Measurements from ENCODE around the gene TTBK1.

The TTBK1 gene

GRCh38 chr6:43273707-43274106 is 30.4 kb downstream of the TTBK1 start:
- no peak for DNase-seq (ENCODE audit: low spot score)

DNA sequence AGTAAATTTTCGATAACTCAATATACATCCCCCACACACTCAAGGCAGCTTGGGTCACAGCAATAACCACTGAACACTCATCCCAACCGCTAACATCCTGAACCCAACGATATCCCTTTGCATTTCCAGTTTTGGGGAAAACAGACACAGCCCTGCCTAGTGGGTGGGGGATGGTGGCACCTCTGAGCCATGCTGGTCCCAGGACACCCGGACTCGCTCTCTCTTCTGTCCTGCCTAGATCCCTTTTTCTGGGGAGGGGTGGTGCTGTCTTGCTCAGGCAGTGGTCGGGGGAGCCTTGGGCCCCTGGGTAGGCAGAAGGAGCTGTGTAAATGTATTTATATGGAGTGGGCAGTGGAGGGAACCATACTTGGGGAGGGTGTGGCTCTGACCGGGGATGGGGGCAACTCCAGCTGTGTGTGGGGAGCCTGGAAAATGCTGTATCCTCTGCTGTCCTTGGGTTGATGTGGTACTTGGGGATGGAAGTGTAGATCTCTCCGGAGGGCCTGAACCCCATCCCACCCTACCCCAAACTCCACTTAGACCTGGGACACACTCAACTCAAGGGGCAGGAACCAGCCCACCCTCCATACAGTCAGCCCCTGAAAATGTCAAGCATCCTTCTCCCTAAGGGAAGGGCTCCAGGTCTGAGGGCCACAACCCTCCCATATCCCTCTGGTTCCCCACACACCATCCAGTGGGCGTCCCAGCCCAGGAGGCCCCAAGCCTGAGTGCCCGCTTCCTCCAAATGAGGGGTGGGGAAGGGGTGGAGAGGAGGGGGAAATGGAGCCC is 31.0 kb downstream of the TTBK1 start:
- DNase-seq (ENCODE audit: low spot score), result no peak

DNA sequence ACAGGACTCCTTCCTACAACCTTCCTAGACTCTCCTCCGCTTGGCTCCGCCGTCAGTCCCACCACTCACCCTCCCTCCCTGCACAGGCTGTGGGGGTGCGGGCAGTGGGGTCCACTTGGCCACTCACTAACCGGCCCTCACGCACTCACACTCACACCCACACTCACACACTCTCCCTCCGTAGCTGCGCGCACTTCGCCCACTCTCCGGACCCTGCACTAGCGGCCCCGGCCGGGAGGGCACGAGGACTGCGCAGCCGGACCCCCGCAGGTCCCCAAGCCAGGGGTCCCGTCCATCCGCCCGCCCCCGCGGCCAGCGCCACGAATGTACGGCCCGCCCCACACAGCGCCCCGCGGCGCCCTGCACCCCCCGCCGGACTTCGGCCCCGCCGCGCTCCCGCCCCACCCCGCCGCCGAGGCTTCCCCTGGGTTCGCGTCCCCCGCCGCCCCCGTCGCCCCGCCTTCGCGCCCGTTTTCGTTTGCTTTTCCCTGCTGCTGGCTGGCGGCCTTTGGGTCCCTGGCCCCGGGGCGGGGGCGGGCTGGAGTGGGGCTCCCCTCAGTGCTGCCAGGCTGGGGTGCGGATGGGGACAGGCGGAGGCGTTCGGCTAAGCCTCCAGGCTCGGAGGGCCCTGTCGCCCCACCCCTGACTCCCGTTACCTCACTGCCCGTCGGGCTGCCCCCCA is 31.8 kb downstream of the TTBK1 start:
- peak; percentile 62 for DNase-seq (ENCODE audit: low spot score)

GRCh38 chr6:43275801-43276576 is 32.7 kb downstream of the TTBK1 start:
- no peak for DNase-seq (ENCODE audit: low spot score)

GRCh38 chr6:43276577-43277305 is 33.5 kb downstream of the TTBK1 start:
- no peak for DNase-seq (ENCODE audit: low spot score)

DNA sequence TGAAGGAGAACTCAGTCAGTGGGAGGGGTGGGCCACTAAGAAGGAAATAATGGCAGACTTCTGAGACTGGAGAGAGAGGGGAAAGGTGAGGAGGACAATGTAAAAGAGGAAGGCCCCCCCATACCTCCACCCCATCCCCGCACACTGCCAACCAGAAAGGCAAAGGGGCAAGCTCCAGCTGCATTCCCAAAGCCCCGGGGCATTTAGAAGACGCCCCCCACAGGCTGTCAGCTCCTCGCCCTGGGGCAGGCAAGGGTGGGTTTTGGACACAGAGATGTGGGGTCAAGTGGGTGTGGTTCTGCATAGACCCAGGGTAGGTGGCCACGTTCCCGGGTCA is 34.0 kb downstream of the TTBK1 start:
- no peak for DNase-seq (ENCODE audit: low spot score)

- DNase-seq (ENCODE audit: low spot score), result no peak
Measured at GRCh38 chr6:43277643-43278523, 34.6 kb downstream of the TTBK1 start.

DNA sequence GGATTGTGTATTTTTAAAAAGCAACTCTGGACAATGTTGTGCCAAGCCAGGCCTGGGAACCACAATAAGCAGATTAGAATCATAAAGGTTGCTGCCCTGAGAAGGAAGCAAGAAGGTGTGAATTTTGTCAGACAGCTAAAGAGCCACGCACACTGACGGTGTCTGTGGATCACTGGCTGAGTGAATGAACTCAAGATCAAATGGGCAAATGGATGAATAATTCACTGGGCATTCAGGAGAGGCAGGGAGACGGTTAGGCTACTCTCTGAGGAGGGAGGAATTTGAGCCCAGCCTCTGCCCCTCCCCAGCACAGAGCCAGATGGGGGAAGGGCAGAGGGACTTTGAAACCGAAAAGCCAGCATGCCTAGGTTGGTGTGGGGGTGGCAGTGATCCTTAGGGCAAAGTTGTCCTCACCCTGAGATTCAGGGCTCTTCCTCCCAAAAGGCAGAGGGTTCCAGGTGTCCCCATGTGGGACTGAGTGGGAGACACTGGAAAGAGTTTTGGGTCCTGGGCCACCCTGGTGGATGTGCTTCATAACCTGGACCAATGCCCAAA is 35.3 kb downstream of the TTBK1 start:
- peak; percentile 63 for DNase-seq (ENCODE audit: low spot score)

GRCh38 chr6:43280234-43280633 is 37.0 kb downstream of the TTBK1 start:
- no peak for DNase-seq (ENCODE audit: low spot score)

DNA sequence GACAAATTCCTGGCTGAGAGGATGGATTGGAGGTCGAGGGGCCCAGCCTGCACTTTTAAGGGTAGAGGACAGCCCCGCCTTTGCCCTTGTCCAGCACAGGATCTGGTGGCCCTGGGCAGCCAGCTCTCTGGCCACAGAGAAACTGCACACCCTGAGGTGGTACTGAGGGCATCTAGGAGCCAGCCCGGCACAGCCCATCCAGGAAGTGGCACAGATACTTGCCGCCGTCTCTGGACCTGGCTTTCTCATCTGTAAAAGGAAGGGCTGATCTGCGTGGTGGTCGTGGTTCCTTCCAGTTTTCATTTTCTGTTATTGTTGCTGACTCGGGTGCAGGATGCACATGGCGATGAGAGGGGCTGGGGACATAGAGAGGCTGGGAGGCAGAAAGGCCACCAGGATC is 38.8 kb downstream of the TTBK1 start:
- DNase-seq (ENCODE audit: low spot score), result no peak

DNA sequence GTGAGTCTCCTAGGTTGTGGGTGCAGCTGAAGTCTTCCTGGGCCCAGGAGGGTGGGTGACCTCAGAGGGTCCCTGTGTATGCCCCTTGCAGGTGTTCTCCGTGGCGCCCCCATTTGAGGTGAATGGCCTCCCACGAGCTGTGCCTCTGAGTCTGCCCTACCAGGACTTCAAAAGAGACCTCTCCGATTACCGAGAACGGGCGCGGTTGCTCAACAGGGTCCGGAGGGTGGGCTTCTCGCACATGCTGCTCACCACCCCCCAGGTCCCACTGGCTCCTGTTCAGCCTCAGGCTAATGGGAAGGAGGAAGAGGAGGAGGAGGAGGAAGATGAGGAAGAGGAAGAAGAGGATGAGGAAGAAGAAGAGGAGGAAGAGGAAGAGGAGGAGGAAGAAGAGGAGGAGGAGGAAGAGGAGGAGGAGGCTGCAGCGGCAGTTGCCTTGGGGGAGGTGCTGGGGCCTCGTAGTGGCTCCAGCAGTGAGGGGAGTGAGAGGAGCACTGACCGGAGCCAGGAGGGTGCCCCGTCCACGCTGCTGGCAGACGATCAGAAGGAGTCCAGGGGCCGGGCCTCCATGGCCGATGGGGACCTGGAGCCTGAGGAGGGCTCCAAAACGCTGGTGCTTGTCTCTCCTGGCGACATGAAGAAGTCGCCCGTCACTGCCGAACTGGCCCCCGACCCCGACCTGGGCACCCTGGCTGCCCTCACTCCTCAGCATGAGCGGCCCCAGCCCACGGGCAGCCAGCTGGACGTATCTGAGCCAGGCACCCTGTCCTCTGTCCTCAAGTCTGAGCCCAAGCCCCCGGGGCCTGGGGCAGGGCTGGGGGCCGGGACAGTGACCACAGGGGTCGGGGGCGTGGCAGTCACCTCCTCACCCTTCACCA is 39.6 kb downstream of the TTBK1 start:
- DNase-seq (ENCODE audit: low spot score), result no peak

DNA sequence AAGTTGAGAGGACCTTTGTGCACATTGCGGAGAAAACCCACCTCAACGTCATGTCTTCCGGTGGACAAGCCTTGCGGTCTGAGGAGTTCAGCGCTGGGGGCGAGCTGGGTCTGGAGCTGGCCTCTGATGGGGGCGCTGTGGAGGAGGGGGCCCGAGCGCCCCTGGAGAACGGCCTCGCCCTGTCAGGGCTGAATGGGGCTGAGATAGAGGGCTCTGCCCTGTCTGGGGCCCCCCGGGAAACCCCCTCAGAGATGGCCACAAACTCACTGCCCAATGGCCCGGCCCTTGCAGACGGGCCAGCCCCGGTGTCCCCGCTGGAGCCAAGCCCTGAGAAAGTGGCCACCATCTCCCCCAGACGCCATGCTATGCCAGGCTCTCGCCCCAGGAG is 40.2 kb downstream of the TTBK1 start:
- DNase-seq (ENCODE audit: low spot score), result no peak

GRCh38 chr6:43283905-43284304 is 40.6 kb downstream of the TTBK1 start:
- no peak for DNase-seq (ENCODE audit: low spot score)

- no peak for DNase-seq (ENCODE audit: low spot score)
Measured at GRCh38 chr6:43284991-43285781, 41.9 kb downstream of the TTBK1 start.

DNA sequence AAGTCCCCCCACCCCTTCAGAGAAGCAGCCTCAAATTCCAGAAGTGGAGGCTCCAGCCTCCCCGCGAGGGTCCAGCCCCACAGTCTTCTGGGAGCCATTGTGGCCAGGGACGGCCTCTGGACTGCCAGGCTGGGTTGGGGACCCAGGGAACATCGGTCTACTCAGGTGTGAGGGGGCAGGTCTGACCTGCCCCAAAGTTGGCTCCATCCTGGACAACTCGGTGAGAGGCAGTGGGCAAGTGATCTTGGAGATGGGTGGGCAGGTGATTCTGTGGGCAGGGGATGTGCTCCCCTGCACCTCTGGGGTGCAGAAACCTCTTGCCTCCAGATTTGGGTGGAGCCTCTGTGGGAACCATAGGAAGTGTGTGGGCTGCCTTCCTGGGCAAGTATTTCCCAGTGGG is 42.6 kb downstream of the TTBK1 start:
- no peak for DNase-seq (ENCODE audit: low spot score)

DNA sequence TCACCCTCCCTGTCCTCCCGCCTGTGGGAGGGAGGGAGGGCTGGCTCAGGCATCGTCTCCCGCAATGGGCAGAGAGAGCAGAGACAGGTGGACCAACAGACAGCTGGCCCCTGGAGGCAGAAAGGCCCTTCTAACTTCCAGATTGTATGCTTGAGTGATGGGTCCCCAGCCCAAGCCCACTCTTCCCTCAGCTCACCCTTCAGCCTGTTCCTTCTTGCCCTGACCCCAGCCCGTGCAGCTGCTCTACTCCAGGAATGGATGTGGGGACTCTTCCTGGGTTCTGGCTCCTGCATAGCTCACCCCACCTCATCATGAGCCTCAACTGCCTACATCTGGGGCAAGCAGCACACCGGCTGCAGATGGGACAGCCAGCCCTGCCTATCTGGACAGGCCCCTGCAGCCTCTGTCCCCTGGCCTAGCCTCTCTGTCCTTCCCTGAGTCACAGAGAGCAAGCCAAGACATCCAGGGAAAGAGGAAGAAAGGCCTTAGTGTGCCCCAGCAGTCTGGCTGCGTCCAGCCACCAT is 43.2 kb downstream of the TTBK1 start:
- no peak for DNase-seq (ENCODE audit: low spot score)

DNA sequence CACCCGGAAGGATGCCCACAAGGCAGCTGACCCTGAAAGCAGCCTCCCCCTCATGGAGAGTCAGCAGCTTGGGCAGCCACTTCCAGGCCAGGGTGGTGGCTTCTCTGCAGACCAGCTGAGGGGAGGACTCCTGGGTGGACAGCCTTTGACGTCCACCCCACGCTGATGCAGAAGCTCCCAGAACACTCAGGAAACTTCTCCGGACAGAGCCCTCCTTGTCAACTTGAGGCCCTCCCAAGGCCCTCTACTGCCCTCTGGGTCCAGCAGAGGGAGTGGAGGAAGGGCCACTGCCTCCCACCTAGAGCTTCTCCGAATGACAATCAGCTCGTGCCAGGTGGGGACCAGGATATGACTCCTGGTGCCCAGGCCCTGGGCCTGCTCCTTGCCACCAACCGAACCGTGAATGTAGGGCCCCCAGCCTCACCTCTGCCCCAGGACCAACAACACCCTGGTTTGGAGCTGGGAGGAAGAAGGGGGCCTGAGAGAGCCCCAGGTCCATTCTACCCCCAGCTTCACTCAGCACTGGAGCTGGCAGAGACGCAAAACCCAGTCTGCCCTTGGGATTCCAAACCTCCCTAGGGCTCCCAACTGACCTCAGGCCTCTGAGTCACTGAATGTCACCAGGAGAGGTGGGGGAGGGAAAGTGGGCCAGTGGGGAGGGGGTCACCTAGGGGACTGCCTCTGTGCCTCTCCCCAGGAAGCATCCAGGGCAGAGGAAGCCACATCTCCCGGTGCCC is 43.9 kb downstream of the TTBK1 start:
- no peak for DNase-seq (ENCODE audit: low spot score)

All from AG20443 (cell line).